ENCODE data around the gene SLC35D1.

DNA sequence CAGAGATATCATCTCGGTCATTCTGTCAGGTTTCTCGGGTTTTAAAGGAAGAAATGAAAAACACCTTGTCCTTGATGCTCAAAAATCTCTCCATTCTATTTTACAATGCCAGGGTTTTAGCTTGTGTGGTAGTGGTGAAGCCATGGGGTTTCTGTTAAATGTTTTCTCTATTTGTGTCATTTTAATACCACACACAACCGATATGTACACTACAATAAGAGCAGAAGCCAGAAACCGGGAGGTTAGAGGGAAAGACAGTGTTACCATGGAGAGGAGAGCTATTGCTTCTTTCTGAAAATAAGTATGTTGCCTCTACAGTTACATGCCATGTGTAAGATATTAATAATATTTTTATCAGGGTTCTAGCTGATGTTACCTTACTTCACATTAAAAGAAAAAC is 2.8 kb downstream of the SLC35D1 start:
- TF ChIP-seq, protein P1, sequence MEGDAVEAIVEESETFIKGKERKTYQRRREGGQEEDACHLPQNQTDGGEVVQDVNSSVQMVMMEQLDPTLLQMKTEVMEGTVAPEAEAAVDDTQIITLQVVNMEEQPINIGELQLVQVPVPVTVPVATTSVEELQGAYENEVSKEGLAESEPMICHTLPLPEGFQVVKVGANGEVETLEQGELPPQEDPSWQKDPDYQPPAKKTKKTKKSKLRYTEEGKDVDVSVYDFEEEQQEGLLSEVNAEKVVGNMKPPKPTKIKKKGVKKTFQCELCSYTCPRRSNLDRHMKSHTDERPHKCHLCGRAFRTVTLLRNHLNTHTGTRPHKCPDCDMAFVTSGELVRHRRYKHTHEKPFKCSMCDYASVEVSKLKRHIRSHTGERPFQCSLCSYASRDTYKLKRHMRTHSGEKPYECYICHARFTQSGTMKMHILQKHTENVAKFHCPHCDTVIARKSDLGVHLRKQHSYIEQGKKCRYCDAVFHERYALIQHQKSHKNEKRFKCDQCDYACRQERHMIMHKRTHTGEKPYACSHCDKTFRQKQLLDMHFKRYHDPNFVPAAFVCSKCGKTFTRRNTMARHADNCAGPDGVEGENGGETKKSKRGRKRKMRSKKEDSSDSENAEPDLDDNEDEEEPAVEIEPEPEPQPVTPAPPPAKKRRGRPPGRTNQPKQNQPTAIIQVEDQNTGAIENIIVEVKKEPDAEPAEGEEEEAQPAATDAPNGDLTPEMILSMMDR (IDR thresholded peaks at IDR 0.05): no peak
- TF ChIP-seq ZFX (IDR thresholded peaks at IDR 0.05; ENCODE audit: borderline replicate concordance): no peak
